Endodermal cell (in vitro differentiated cells): Measurements from ENCODE around the gene ORMDL3. TPM values are rescaled to one million over a fixed set of nuclear protein-coding genes. Genes with fewer than 3 reads are reported as not detected.

Source experiments
- DNase-seq: peaks from one replicate; pipeline ENCODE4 v3.0.0-alpha.2; 2017
- H3K27ac ChIP-seq: 2 replicates; pipeline ENCODE4 v1.5.1; 2013; ENCODE audit warnings: mild to moderate bottlenecking, low read depth, low read length, moderate library complexity
- H3K27me3 ChIP-seq: 2 replicates; pipeline ENCODE4 v1.6.1; 2013; ENCODE audit warnings: mild to moderate bottlenecking, low read length, moderate library complexity; ENCODE audit not compliant: insufficient read depth, control insufficient read depth, poor library complexity, severe bottlenecking
- H3K36me3 ChIP-seq: 2 replicates; pipeline ENCODE4 v1.7.0; 2013; ENCODE audit warnings: mild to moderate bottlenecking, low read length, moderate library complexity; ENCODE audit not compliant: control insufficient read depth, insufficient read depth
- H3K4me1 ChIP-seq: one replicate; pipeline ENCODE4 v1.7.0; 2013; ENCODE audit warnings: low read length; ENCODE audit not compliant: control insufficient read depth, insufficient read depth
- H3K4me3 ChIP-seq: 2 replicates; pipeline ENCODE4 v1.5.1; 2013; ENCODE audit warnings: mild to moderate bottlenecking, low read length, moderate library complexity
- H3K9ac ChIP-seq: 2 replicates; pipeline ENCODE4 v1.6.1; 2013; ENCODE audit warnings: mild to moderate bottlenecking, low read length, moderate library complexity; ENCODE audit not compliant: poor library complexity, severe bottlenecking; ENCODE audit errors: extremely low read depth
- H3K9me3 ChIP-seq: 2 replicates; pipeline ENCODE4 v1.6.1; 2013; ENCODE audit warnings: mild to moderate bottlenecking, low read length, moderate library complexity; ENCODE audit not compliant: control insufficient read depth
- H3K27ac Mint-ChIP-seq: 2 replicates; pipeline ENCODE4 v1.8.0; 2020; ENCODE audit warnings: mixed read lengths
- H3K27me3 Mint-ChIP-seq: 2 replicates; pipeline ENCODE4 v1.8.0; 2021; ENCODE audit warnings: mild to moderate bottlenecking, mixed read lengths; ENCODE audit not compliant: insufficient read depth
- H3K36me3 Mint-ChIP-seq: 2 replicates; pipeline ENCODE4 v1.8.0; 2020; ENCODE audit warnings: low read depth, mixed read lengths
- H3K4me1 Mint-ChIP-seq: 2 replicates; pipeline ENCODE4 v1.8.0; 2020; ENCODE audit warnings: mixed read lengths
- H3K4me3 Mint-ChIP-seq: 2 replicates; pipeline ENCODE4 v1.8.0; 2020; ENCODE audit warnings: mild to moderate bottlenecking, moderate library complexity, mixed read lengths
- H3K9me3 Mint-ChIP-seq: 2 replicates; pipeline ENCODE4 v1.8.0; 2020; ENCODE audit warnings: mild to moderate bottlenecking, mixed read lengths
- WGBS, 2 experiments: methylation state at CpG; one replicate each; pipeline versions ENCODE4 v1.1.5 to v1.1.7; 2013; ENCODE audit warnings: missing lambda C conversion rate in 2 of 2, mixed read lengths in 1 of 2; ENCODE audit not compliant: insufficient coverage in 1 of 2, insufficient read length in 1 of 2; 5-methylcytosine and 5-hydroxymethylcytosine counted together
- total RNA-seq, 2 donors: library from RNA; stranded (reverse); fragmentation: NEBNext Ultra II Directional in 1 of 2; extraction: Animal tissue kit (Norgen Biotek cat#: 25700) in 1 of 2; gene quantifications; 2 replicates in 1 of 2; 3 replicates in 1 of 2; pipeline ENCODE4 v1.2.1, GENCODE V29; 2021
- TF ChIP-seq, protein P1 (sequence below): fragments of 200-600 bp; sonication (generic); conservative IDR thresholded peaks from 2 replicates; pipeline ENCODE4 v1.5.0; 2021; ENCODE audit warnings: antibody characterized with exemption, mild to moderate bottlenecking

ORMDL3 gene
- total RNA-seq, 2 donors from 2014 or later, result 77.7 to 83.8 TPM

DNA sequence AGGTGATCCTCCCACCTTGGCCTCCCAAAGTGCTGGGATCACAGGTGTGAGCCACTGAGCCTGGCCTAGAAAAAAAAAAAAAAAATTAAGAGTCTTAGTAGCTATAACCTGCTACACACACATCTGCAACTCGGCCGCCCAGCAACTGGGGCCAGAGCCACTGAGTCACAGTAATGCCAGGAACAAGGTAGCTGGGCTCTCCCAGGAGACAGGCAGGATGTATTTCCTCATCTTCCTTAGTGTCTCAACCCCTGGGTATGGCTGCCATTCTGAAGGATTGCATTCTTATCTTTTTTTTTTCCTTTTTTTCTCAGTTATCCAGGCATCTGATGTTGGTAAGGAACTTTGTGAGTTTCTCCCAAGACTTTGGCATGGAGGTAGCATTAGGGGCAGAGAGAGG is 46.1 kb upstream of the ORMDL3 start:
- peaks cover 29% of the 10 kb centered on the region for H3K27me3 Mint-ChIP-seq
- no peak overlapping the region for H3K27ac Mint-ChIP-seq
- H3K36me3 Mint-ChIP-seq, result no peaks in the 10 kb centered on the region
- Histone ChIP-seq H3K27me3 (peaks cover 7% of the 10 kb centered on the region), H3K27ac (no peak overlapping the region), H3K4me3 (no peak overlapping the region), H3K9ac (no peak overlapping the region), H3K36me3 (no peaks in the 10 kb centered on the region), H3K4me1 (peaks cover 5% of the 10 kb centered on the region), H3K9me3 (no peaks in the 10 kb centered on the region)
- H3K4me3 Mint-ChIP-seq, result no peak overlapping the region
- TF ChIP-seq, protein P1, sequence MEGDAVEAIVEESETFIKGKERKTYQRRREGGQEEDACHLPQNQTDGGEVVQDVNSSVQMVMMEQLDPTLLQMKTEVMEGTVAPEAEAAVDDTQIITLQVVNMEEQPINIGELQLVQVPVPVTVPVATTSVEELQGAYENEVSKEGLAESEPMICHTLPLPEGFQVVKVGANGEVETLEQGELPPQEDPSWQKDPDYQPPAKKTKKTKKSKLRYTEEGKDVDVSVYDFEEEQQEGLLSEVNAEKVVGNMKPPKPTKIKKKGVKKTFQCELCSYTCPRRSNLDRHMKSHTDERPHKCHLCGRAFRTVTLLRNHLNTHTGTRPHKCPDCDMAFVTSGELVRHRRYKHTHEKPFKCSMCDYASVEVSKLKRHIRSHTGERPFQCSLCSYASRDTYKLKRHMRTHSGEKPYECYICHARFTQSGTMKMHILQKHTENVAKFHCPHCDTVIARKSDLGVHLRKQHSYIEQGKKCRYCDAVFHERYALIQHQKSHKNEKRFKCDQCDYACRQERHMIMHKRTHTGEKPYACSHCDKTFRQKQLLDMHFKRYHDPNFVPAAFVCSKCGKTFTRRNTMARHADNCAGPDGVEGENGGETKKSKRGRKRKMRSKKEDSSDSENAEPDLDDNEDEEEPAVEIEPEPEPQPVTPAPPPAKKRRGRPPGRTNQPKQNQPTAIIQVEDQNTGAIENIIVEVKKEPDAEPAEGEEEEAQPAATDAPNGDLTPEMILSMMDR, result no peak
- H3K4me1 Mint-ChIP-seq, result peaks cover 6% of the 10 kb centered on the region
- DNase-seq, result no peak
- 93% methylated on average over 2 of the region's 2 CpGs; no CpG with 5 or more reads in 1 of the 2 experiments for WGBS, 2 experiments
- H3K9me3 Mint-ChIP-seq, result no peaks in the 10 kb centered on the region

DNA sequence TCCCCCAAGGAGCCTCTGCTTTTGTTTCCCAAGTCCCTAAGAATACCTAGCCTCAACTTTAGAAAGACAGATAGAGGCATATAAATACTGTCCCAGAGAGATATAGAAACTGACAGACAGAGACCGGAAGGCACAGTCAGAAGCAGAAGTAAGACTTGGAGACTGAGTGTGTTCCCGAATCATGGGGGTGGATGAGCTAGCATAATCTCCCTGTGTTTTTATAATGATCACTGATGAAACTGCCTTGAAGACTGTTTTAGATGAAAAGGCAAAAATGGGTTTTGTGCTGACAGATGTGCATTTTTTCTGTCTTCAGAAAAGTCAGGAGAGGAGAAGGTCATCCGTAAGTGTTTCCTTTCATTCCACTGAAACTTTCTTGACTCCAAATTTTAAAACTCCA is 44.9 kb upstream of the ORMDL3 start:
- Mint-ChIP-seq H3K4me1 (peaks cover 6% of the 10 kb centered on the region), H3K27me3 (peaks cover 29% of the 10 kb centered on the region), H3K27ac (no peak overlapping the region), H3K36me3 (no peaks in the 10 kb centered on the region), H3K9me3 (no peaks in the 10 kb centered on the region), H3K4me3 (no peak overlapping the region)
- DNase-seq, result no peak
- Histone ChIP-seq H3K9ac (no peak overlapping the region), H3K36me3 (no peaks in the 10 kb centered on the region), H3K27me3 (peaks cover 7% of the 10 kb centered on the region), H3K9me3 (no peaks in the 10 kb centered on the region), H3K4me3 (no peak overlapping the region), H3K4me1 (peaks cover 5% of the 10 kb centered on the region), H3K27ac (no peak overlapping the region)
- WGBS, 2 experiments, result 64 to 78% methylated on average over 3 of the region's 3 CpGs
- TF ChIP-seq, protein P1, result no peak

DNA sequence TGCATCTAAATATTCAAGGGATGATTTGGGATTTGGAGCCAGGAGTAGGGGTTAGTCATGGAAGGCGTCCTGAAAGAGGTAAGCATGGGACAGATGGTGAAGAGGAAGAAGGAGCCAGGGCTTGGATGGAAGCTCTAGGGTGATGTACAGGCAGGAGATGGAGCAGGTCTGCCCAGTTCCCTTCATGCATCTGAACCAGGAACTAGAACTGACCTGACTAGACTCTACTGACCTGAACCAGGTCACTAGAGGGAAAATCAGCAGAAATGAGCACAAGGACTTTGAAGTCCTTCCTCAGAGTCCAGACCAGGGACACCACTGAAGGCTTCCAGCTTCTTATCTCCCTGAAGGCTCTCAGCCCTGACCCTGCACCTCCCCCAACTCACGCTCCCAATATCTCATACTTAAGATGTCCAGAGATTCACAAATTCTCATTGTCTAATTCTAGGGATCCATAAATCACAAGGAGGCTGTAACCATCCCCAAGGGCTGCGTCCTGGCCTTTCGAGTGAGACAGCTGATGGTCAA is 43.7 kb upstream of the ORMDL3 start:
- Mint-ChIP-seq H3K36me3 (no peaks in the 10 kb centered on the region), H3K9me3 (no peaks in the 10 kb centered on the region), H3K4me1 (peaks cover 6% of the 10 kb centered on the region), H3K4me3 (no peak overlapping the region), H3K27me3 (peaks cover 29% of the 10 kb centered on the region), H3K27ac (no peak overlapping the region)
- Histone ChIP-seq H3K9ac (no peak overlapping the region), H3K27me3 (peaks cover 7% of the 10 kb centered on the region), H3K4me1 (peaks cover 5% of the 10 kb centered on the region), H3K9me3 (no peaks in the 10 kb centered on the region), H3K4me3 (no peak overlapping the region), H3K36me3 (no peaks in the 10 kb centered on the region), H3K27ac (no peak overlapping the region)
- TF ChIP-seq, protein P1, result no peak
- 93 to 98% methylated on average over 3 to 4 of the region's 4 CpGs for WGBS, 2 experiments
- no peak for DNase-seq
